Testis (tissue), 3 donors: ENCODE results near the gene MYOM3. TPM values are rescaled to one million over a fixed set of nuclear protein-coding genes. Genes with fewer than 3 reads are reported as not detected.
A peak's percentile ranks its signal among the peaks of the same experiment; 100 is the strongest.

Experiments
- DNase-seq: peaks from one replicate; pipeline ENCODE4 v3.0.0-alpha.2; 2019
- H3K27ac ChIP-seq, 2 donors: fragments of 200-600 bp; sonication (generic); one replicate each; pipeline ENCODE4 v1.5.1; 2019
- H3K27me3 ChIP-seq: fragments of 200-600 bp; sonication (generic); one replicate; pipeline ENCODE4 v1.5.1; 2019
- H3K36me3 ChIP-seq: fragments of 200-600 bp; sonication (generic); one replicate; pipeline ENCODE4 v1.5.1; 2017; ENCODE audit warnings: low read depth; ENCODE audit errors: missing control alignments
- H3K4me1 ChIP-seq: fragments of 200-600 bp; sonication (generic); one replicate; pipeline ENCODE4 v1.5.1; 2019
- H3K4me3 ChIP-seq, 2 donors: fragments of 200-600 bp; sonication (generic); one replicate each; pipeline ENCODE4 v1.5.1; 2017 to 2019
- H3K9me3 ChIP-seq: fragments of 200-600 bp; sonication (generic); one replicate; pipeline ENCODE4 v1.5.1; 2017
- CTCF ChIP-seq, 3 experiments: fragments of 450-650 bp in 2 of 3; fragments of 200-600 bp in 1 of 3; sonication (generic) in 1 of 3; IDR thresholded peaks; one replicate each; pipeline ENCODE4 v1.5.1; 2016 to 2019; ENCODE audit warnings: antibody characterized with exemption in 3 of 3, mild to moderate bottlenecking in 2 of 3, moderate library complexity in 1 of 3
- POLR2A ChIP-seq: fragments of 450-650 bp; IDR thresholded peaks from one replicate; pipeline ENCODE4 v1.6.1; 2017; ENCODE audit warnings: antibody characterized with exemption, mild to moderate bottlenecking, moderate library complexity
- WGBS, 2 donors: methylation state at CpG; one replicate each; pipeline ENCODE4 v1.1.5; 2018; 5-methylcytosine and 5-hydroxymethylcytosine counted together
- intact Hi-C: fragments of 100-400 bp; cut with DNase I; formaldehyde crosslinking; loops from one replicate; pipeline ENCODE4 v1.15.1; 2023; ENCODE audit warnings: low total_unique reads
- polyA plus RNA-seq: library from polyadenylated mRNA; stranded (reverse); fragments of 350-450 nt; fragmentation: Illumina TruSeq; extraction: RNeasy Lipid Tissue Mini Kit (QIAGEN cat#74804); gene quantifications from one replicate; pipeline ENCODE4 v1.2.3, GENCODE V29; 2014; ENCODE audit warnings: low read depth, low replicate concordance; ENCODE audit not compliant: insufficient read depth
- total RNA-seq, 2 donors: library from RNA; depleted of rRNA; stranded (reverse); fragments of >200 nt; gene quantifications; one replicate each; pipeline ENCODE4 v1.2.3, GENCODE V29; 2016

Gene MYOM3
- total and polyA plus RNA-seq, 3 donors from 2014 or later, result 22.4 to 39.5 (median 26.8) TPM

DNA sequence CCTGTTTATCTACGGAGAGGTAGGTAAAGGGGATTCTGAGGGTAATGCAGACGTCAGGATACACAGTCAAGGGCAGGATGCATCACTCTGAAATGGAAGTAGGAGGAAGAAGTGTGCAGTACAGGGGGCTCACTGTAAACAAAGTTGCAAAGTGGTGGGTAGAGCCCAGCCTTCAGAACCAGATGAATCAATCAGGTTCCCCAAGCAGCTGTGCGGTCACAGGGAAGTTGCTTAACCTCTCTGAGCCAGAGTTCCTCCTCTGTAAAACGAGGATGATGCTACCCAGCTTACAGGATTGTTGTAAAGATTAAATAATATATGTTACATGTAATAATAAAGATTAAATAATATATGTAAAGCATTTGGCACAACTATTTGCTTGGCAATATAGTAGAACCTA lies 13.5 kb upstream of the MYOM3 start:
- no peaks in the 10 kb centered on the region for H3K27me3 ChIP-seq
- H3K9me3 ChIP-seq, result no peaks in the 10 kb centered on the region
- DNase-seq, result no peak
- TF ChIP-seq CTCF (IDR thresholded peaks at IDR 0.05) (no peak), POLR2A (no peak)
- intact Hi-C loops, result no loop called here
- no peaks in the 10 kb centered on the region for H3K36me3 ChIP-seq
- no peak overlapping the region for H3K4me3 ChIP-seq
- H3K27ac ChIP-seq, result no peak overlapping the region
- WGBS, 2 donors, result 79 to 83% methylated on average over 4 of the region's 4 CpGs
- H3K4me1 ChIP-seq, result peaks cover 13% of the 10 kb centered on the region

GRCh38 chr1:24124980-24125379 lies 13.0 kb upstream of the MYOM3 start:
- Histone ChIP-seq H3K9me3 (no peaks in the 10 kb centered on the region), H3K36me3 (no peaks in the 10 kb centered on the region), H3K27ac (no peak overlapping the region), H3K27me3 (no peaks in the 10 kb centered on the region), H3K4me3 (no peak overlapping the region), H3K4me1 (peaks cover 18% of the 10 kb centered on the region)
- TF ChIP-seq CTCF (IDR thresholded peaks at IDR 0.05) (no peak), POLR2A (no peak)
- intact Hi-C loops, result no loop called here
- 68 to 94% methylated on average over 2 of the region's 2 CpGs for WGBS, 2 donors
- no peak for DNase-seq

DNA sequence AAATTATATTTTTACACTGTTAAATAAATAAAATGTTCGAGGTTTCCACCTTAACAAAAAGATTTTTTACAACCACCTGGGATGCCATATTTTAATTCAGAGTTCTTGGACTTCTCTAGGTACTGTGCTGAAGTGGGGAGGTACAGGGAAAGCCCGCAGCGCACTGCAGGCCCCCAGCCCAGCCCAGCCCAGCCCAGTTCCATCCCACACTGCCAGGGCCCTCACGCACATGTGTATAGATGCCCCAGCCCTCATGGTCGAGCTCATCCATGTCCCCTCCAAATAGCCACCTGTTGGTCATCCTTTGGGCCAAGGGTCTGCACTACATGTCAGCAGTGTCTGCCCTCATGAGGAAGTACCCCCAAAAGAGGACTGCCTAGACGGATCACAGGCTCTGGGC lies 11.7 kb upstream of the MYOM3 start:
- Histone ChIP-seq H3K9me3 (no peaks in the 10 kb centered on the region), H3K27ac (no peak overlapping the region), H3K4me1 (peaks cover 27% of the 10 kb centered on the region), H3K27me3 (no peaks in the 10 kb centered on the region), H3K4me3 (no peak overlapping the region), H3K36me3 (no peaks in the 10 kb centered on the region)
- intact Hi-C loops, result no loop called here
- no peak for DNase-seq
- WGBS, 2 donors, result 83 to 91% methylated on average over 6 of the region's 6 CpGs
- TF ChIP-seq CTCF (IDR thresholded peaks at IDR 0.05) (no peak), POLR2A (no peak)

DNA sequence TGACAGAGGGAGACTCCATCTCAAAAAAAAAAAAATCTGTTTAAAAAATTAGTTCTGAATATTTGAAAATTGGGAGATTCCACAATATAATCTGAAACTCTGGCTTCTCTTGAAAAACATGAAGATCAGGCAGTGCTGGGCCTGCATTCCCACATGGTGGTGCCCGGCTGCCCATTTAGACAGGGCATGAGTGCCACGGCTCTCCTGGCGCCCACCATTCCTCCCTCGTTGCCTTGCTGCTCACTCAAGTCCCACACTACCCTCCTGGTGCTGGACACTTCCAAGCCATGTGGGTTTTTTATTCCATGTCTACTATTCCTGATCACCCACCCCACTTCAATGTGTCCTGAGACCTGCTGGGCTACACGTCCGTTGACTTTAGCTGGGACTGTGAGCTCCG lies 10.8 kb upstream of the MYOM3 start:
- intact Hi-C loops, result no loop called here
- Histone ChIP-seq H3K27ac (no peak overlapping the region), H3K27me3 (no peaks in the 10 kb centered on the region), H3K36me3 (no peaks in the 10 kb centered on the region), H3K9me3 (no peaks in the 10 kb centered on the region), H3K4me1 (peaks cover 27% of the 10 kb centered on the region), H3K4me3 (no peak overlapping the region)
- WGBS, 2 donors, result 88 to 89% methylated on average over 7 of the region's 7 CpGs
- no peak for DNase-seq
- TF ChIP-seq CTCF (IDR thresholded peaks at IDR 0.05) (no peak), POLR2A (no peak)

DNA sequence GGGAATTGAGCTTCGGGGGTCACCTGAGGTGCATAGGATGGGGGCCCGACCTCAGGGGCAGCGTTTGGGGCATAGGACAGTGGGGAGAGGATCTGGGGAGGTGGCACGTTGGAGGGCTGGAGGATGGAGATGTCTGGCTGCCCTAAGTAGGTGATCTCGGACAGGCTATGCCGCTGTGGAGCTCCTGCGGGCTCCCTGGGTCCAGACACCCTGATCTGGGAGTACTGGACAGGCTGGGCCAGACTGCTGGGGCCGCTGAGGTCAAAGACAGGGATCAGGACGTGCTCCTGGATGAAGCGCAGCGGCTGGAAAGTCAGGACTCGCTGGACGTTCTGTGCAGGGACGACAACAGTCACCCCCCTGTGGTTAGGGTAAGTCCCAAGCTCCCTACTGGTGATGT lies 9.5 kb upstream of the MYOM3 start:
- 79 to 81% methylated on average over 3 to 14 of the region's 14 CpGs for whole genome bisulfite sequencing, 2 donors

More for the DNA sequence above, 9.5 kb upstream of the MYOM3 start:
- Histone ChIP-seq H3K27me3 (no peaks in the 10 kb centered on the region), H3K27ac (peak overlapping the region; percentile 2 to 72), H3K4me3 (no peak overlapping the region), H3K36me3 (no peaks in the 10 kb centered on the region), H3K9me3 (no peaks in the 10 kb centered on the region), H3K4me1 (peaks cover 27% of the 10 kb centered on the region)
- intact Hi-C loops, result no loop called here
- TF ChIP-seq CTCF (IDR thresholded peaks at IDR 0.05), result no peak
- TF ChIP-seq POLR2A, result no peak
- DNase-seq, result no peak
